GM12891 (cell line): ENCODE data around the gene MIF.
"Not testable (repeated sequence)": the region's sequence is repeated elsewhere in the genome, so short reads cannot be mapped to it uniquely, and the experiment has no call there.

ENCODE experiments used
- DNase-seq: peaks from one replicate; pipeline ENCODE4 v3.0.0; 2011; ENCODE audit warnings: low spot score; ENCODE audit not compliant: insufficient read length
- FAIRE-seq: peaks from 2 replicates; lab custom pipeline; 2011; peaks lifted over from hg19 to GRCh38; lab: Jason Lieb, UNC
- PAX5 ChIP-seq: IDR thresholded peaks from 2 replicates; pipeline ENCODE4 v1.6.1; 2011; ENCODE audit warnings: low read length, moderate library complexity, mild to moderate bottlenecking; ENCODE audit not compliant: insufficient read depth, severe bottlenecking
- POLR2A ChIP-seq: IDR thresholded peaks from 2 replicates; pipeline ENCODE4 v1.6.1; 2011; ENCODE audit warnings: low read depth, low read length, control low read depth
- POLR2AphosphoS5 ChIP-seq: IDR thresholded peaks from 2 replicates; pipeline ENCODE4 v1.6.1; 2011; ENCODE audit warnings: low read depth, low read length, control low read depth
- POU2F2 ChIP-seq: IDR thresholded peaks from 2 replicates; pipeline ENCODE4 v1.6.1; 2011; ENCODE audit warnings: low read depth, mild to moderate bottlenecking, control low read depth, low read length, moderate library complexity
- SPI1 ChIP-seq: IDR thresholded peaks from 2 replicates; pipeline ENCODE4 v1.6.1; 2011; ENCODE audit warnings: low read depth, low read length, control low read depth
- TAF1 ChIP-seq: IDR thresholded peaks from 2 replicates; pipeline ENCODE4 v1.6.1; 2011; ENCODE audit warnings: low read depth, low read length, control low read depth

Gene MIF

GRCh38 chr22:23912293-23912903, 18.2 kb downstream of the MIF start:
- FAIRE-seq (no peak), DNase-seq (no peak)
- TF ChIP-seq POLR2AphosphoS5: no peak
- peak; percentile 7; the same call in 1 of the 2 replicates for TF ChIP-seq POLR2A
- no peak for TF ChIP-seq PAX5

- peak; percentile 53 for DNase-seq
- FAIRE-seq: no peak
Measured at GRCh38 chr22:23913306-23913660, 19.1 kb downstream of the MIF start.

GRCh38 chr22:23913661-23914353, 19.6 kb downstream of the MIF start:
- TF ChIP-seq POU2F2: peak; percentile 26
- peak; percentile 92 for TF ChIP-seq POLR2AphosphoS5
- TF ChIP-seq TAF1: peak; percentile 86
- peak; percentile 57; the same call in 1 of the 2 replicates for TF ChIP-seq SPI1
- TF ChIP-seq POLR2A: peak; percentile 85
- TF ChIP-seq PAX5: no peak
- FAIRE-seq: peak; percentile 99
- DNase-seq: peak; percentile 96

More at GRCh38 chr22:23913306-23913660, 19.1 kb downstream of the MIF start:
- no peak for TF ChIP-seq TAF1
- peak; percentile 44 for TF ChIP-seq SPI1
- TF ChIP-seq PAX5: no peak
- peak; percentile 8; the same call in 1 of the 2 replicates for TF ChIP-seq POLR2A
- TF ChIP-seq POLR2AphosphoS5: peak; percentile 49; the same call in 1 of the 2 replicates
- TF ChIP-seq POU2F2: peak; percentile 49; the same call in 1 of the 2 replicates

- FAIRE-seq (no peak), DNase-seq (no peak)
- TF ChIP-seq POLR2AphosphoS5: no peak
- no peak for TF ChIP-seq POU2F2
- TF ChIP-seq SPI1: no peak
- TF ChIP-seq PAX5: no peak
- TF ChIP-seq POLR2A: no peak
- no peak for TF ChIP-seq TAF1
Measured at GRCh38 chr22:23915290-23915689, 21.1 kb downstream of the MIF start.

GRCh38 chr22:23920267-23920611, 26.1 kb downstream of the MIF start:
- DNase-seq, FAIRE-seq: not testable (repeated sequence)

- not testable (repeated sequence) for FAIRE-seq, DNase-seq
Measured at GRCh38 chr22:23921586-23922201, 27.5 kb downstream of the MIF start.

- FAIRE-seq (no peak), DNase-seq (no peak)
- no peak for TF ChIP-seq POU2F2
- no peak for TF ChIP-seq PAX5
- no peak for TF ChIP-seq TAF1
- no peak for TF ChIP-seq SPI1
- no peak for TF ChIP-seq POLR2AphosphoS5
- TF ChIP-seq POLR2A: no peak
Measured at GRCh38 chr22:23922921-23923320, 28.7 kb downstream of the MIF start.

- DNase-seq (no peak), FAIRE-seq (peak; percentile 9)
- TF ChIP-seq POLR2AphosphoS5 (no peak), POLR2A (no peak), PAX5 (no peak), TAF1 (no peak)
Measured at GRCh38 chr22:23925020-23925606, 30.9 kb downstream of the MIF start.

- DNase-seq (no peak), FAIRE-seq (no peak)
- no peak for TF ChIP-seq POLR2A
- no peak for TF ChIP-seq PAX5
- TF ChIP-seq TAF1: no peak
- no peak for TF ChIP-seq POLR2AphosphoS5
- TF ChIP-seq SPI1: no peak
- no peak for TF ChIP-seq POU2F2
Measured at GRCh38 chr22:23926561-23926960, 32.4 kb downstream of the MIF start.
